Stimulated activated CD4-positive, alpha-beta T cell treated with anti-CD3 and anti-CD28 coated beads, Interleukin-4, amount 100 ng/mL, for 4 hours (primary cell): ENCODE results near the gene CXCR6.
A peak's percentile ranks its signal among the peaks of the same experiment; 100 is the strongest.

Source experiments
- DNase-seq, 2 experiments: peaks; one replicate each; pipeline ENCODE4 v3.0.0-alpha.2; 2020

The CXCR6 gene

GRCh38 chr3:45949432-45949831 is 6.2 kb downstream of the CXCR6 start:
- no peak for DNase-seq

GRCh38 chr3:45950131-45950530 is 6.9 kb downstream of the CXCR6 start:
- DNase-seq, result no peak

GRCh38 chr3:45950686-45951600 is 7.7 kb downstream of the CXCR6 start:
- peak in 1 of 2 experiments; percentile 25 for DNase-seq

GRCh38 chr3:45951946-45952345 is 8.7 kb downstream of the CXCR6 start:
- DNase-seq, result no peak

GRCh38 chr3:45952456-45952855 is 9.2 kb downstream of the CXCR6 start:
- no peak for DNase-seq

GRCh38 chr3:45953536-45953935 is 10.3 kb downstream of the CXCR6 start:
- DNase-seq, result no peak

GRCh38 chr3:45954306-45954705 is 11.0 kb downstream of the CXCR6 start:
- no peak for DNase-seq

- no peak for DNase-seq
Observed at GRCh38 chr3:45955017-45955647, 11.9 kb downstream of the CXCR6 start.

- DNase-seq, result no peak
Observed at GRCh38 chr3:45955706-45956105, 12.4 kb downstream of the CXCR6 start.

- DNase-seq, result no peak
Observed at GRCh38 chr3:45957586-45957985, 14.3 kb downstream of the CXCR6 start.

- DNase-seq, result no peak
Observed at GRCh38 chr3:45958321-45958791, 15.1 kb downstream of the CXCR6 start.

- no peak for DNase-seq
Observed at GRCh38 chr3:45959201-45959600, 15.9 kb downstream of the CXCR6 start.

GRCh38 chr3:45960289-45960688 is 17.0 kb downstream of the CXCR6 start:
- DNase-seq, result no peak

GRCh38 chr3:45962033-45962432 is 18.8 kb downstream of the CXCR6 start:
- DNase-seq, result no peak

GRCh38 chr3:45964139-45964538 is 20.9 kb downstream of the CXCR6 start:
- DNase-seq, result no peak

GRCh38 chr3:45965253-45965652 is 22.0 kb downstream of the CXCR6 start:
- DNase-seq, result no peak

GRCh38 chr3:45965653-45966052 is 22.4 kb downstream of the CXCR6 start:
- DNase-seq, result no peak

GRCh38 chr3:45966371-45966791 is 23.1 kb downstream of the CXCR6 start:
- DNase-seq, result no peak

- DNase-seq, result no peak
Observed at GRCh38 chr3:45966950-45967640, 23.8 kb downstream of the CXCR6 start.

- no peak for DNase-seq
Observed at GRCh38 chr3:45967724-45968123, 24.5 kb downstream of the CXCR6 start.

GRCh38 chr3:45968149-45968548 is 24.9 kb downstream of the CXCR6 start:
- DNase-seq, result no peak

- no peak for DNase-seq
Observed at GRCh38 chr3:45968706-45969105, 25.4 kb downstream of the CXCR6 start.

- DNase-seq, result no peak
Observed at GRCh38 chr3:45969116-45969515, 25.9 kb downstream of the CXCR6 start.

- no peak for DNase-seq
Observed at GRCh38 chr3:45969953-45970352, 26.7 kb downstream of the CXCR6 start.
